GM23248 (cell line): Measurements from ENCODE around the gene YPEL5. TPM values are rescaled to one million over a fixed set of nuclear protein-coding genes. Genes with fewer than 3 reads are reported as not detected.

Experiments
- DNase-seq: peaks from one replicate; pipeline ENCODE4 v3.0.0-alpha.2; 2015
- H2AFZ ChIP-seq: fragments of 200-600 bp; sonication (generic); 2 replicates; pipeline ENCODE4 v1.6.1; 2016; ENCODE audit warnings: antibody characterized with exemption
- H3F3A ChIP-seq: fragments of 200-600 bp; sonication (generic); 2 replicates; pipeline ENCODE4 v1.6.1; 2016; ENCODE audit warnings: mild to moderate bottlenecking, antibody characterized with exemption, mixed run types; ENCODE audit not compliant: insufficient read depth
- H3K27ac ChIP-seq: fragments of 200-600 bp; sonication (generic); 2 replicates; pipeline ENCODE4 v1.5.1; 2016; ENCODE audit warnings: mild to moderate bottlenecking
- H3K27me3 ChIP-seq: fragments of 200-600 bp; sonication (generic); replicated peaks from 2 replicates; pipeline ENCODE4 v1.6.1; 2016; ENCODE audit warnings: mild to moderate bottlenecking; ENCODE audit not compliant: insufficient read depth
- H3K36me3 ChIP-seq: fragments of 200-600 bp; sonication (generic); 2 replicates; pipeline ENCODE4 v1.6.1; 2016; ENCODE audit warnings: low read depth, mild to moderate bottlenecking
- H3K4me1 ChIP-seq: fragments of 200-600 bp; sonication (generic); 2 replicates; pipeline ENCODE4 v1.6.1; 2016; ENCODE audit warnings: mild to moderate bottlenecking; ENCODE audit not compliant: insufficient read depth
- H3K4me2 ChIP-seq: fragments of 200-600 bp; sonication (generic); one replicate; pipeline ENCODE4 v1.6.1; 2016; ENCODE audit warnings: mild to moderate bottlenecking; ENCODE audit not compliant: unreplicated experiment
- H3K4me3 ChIP-seq: fragments of 200-600 bp; sonication (generic); 2 replicates; pipeline ENCODE4 v1.5.1; 2016; ENCODE audit warnings: mild to moderate bottlenecking
- H3K79me2 ChIP-seq: fragments of 200-600 bp; sonication (generic); 2 replicates; pipeline ENCODE4 v1.6.1; 2016; ENCODE audit warnings: mild to moderate bottlenecking; ENCODE audit not compliant: insufficient read depth
- H3K9ac ChIP-seq: fragments of 200-600 bp; sonication (generic); 2 replicates; pipeline ENCODE4 v1.6.1; 2016; ENCODE audit warnings: mild to moderate bottlenecking
- H3K9me2 ChIP-seq: fragments of 200-600 bp; sonication (generic); 2 replicates; pipeline ENCODE4 v1.6.1; 2016; ENCODE audit warnings: mixed run types, mild to moderate bottlenecking, moderate library complexity; ENCODE audit not compliant: insufficient read depth
- H3K9me3 ChIP-seq: fragments of 200-600 bp; sonication (generic); one replicate; pipeline ENCODE4 v1.6.1; 2017; ENCODE audit warnings: low read depth
- H4K20me1 ChIP-seq: fragments of 200-600 bp; sonication (generic); 2 replicates; pipeline ENCODE4 v1.6.0; 2016; ENCODE audit not compliant: insufficient read depth
- EZH2 ChIP-seq: fragments of 200-600 bp; sonication (generic); IDR thresholded peaks from 2 replicates; pipeline ENCODE4 v1.6.1; 2018; ENCODE audit warnings: antibody characterized with exemption, mild to moderate bottlenecking; ENCODE audit not compliant: insufficient read depth, poor library complexity, severe bottlenecking
- EZH2phosphoT487 ChIP-seq: fragments of 200-600 bp; sonication (generic); IDR thresholded peaks from 2 replicates; pipeline ENCODE4 v1.6.1; 2018; ENCODE audit warnings: antibody characterized with exemption, moderate library complexity, mild to moderate bottlenecking, low read depth; ENCODE audit not compliant: insufficient read depth
- WGBS, 2 experiments: methylation state at CpG; one replicate each; pipeline ENCODE4 v1.1.6; 2015 to 2017; ENCODE audit warnings: low lambda C conversion rate in 2 of 2, low coverage in 1 of 2; ENCODE audit errors: missing lambda C conversion rate in 2 of 2; 5-methylcytosine and 5-hydroxymethylcytosine counted together
- in situ Hi-C: fragments of 300-500 bp; cut with MboI; formaldehyde crosslinking; loops from 2 replicates; pipeline ENCODE4 v1.15.0; 2020
- polyA plus RNA-seq: library from polyadenylated mRNA; unstranded; fragments of >200 nt; fragmentation: Nextera tagmentation; extraction: Ambion mirVana; gene quantifications from 2 replicates; pipeline ENCODE4 v1.2.1, GENCODE V29; 2016
- total RNA-seq: library from RNA; depleted of rRNA; stranded (reverse); fragments of >200 nt; shearing (Covaris generic); gene quantifications from 2 replicates; pipeline ENCODE4 v1.2.3, GENCODE V29; 2014

Gene YPEL5
- total and polyA plus RNA-seq, 2 experiments from 2014 or later, result 101 to 128 TPM

GRCh38 chr2:30201990-30202389 is 55.2 kb downstream of the YPEL5 start:
- Histone ChIP-seq H3K9me3 (no peaks in the 10 kb centered on the region), H3K9me2 (no peaks in the 10 kb centered on the region), H3K4me2 (no peak overlapping the region), H3K79me2 (no peaks in the 10 kb centered on the region), H4K20me1 (no peaks in the 10 kb centered on the region), H3K4me3 (no peak overlapping the region), H3K9ac (no peak overlapping the region), H3K4me1 (no peaks in the 10 kb centered on the region; the same call in 1 of the 2 replicates), H3K27me3 (no peaks in the 10 kb centered on the region), H2AFZ (peak overlapping the region; percentile 49; the same call in 1 of the 2 replicates), H3K27ac (no peak overlapping the region), H3K36me3 (no peaks in the 10 kb centered on the region), H3F3A (no peaks in the 10 kb centered on the region)
- in situ Hi-C loops, result loop anchor here (10.0 kb wide), 1 partner anchor 503 kb away; no protein-coding TSS in a partner anchor
- 39 to 44% methylated on average over 1 of the region's 1 CpG for WGBS, 2 experiments
- TF ChIP-seq EZH2phosphoT487 (no peak), EZH2 (no peak)
- DNase-seq, result peak; percentile 48

DNA sequence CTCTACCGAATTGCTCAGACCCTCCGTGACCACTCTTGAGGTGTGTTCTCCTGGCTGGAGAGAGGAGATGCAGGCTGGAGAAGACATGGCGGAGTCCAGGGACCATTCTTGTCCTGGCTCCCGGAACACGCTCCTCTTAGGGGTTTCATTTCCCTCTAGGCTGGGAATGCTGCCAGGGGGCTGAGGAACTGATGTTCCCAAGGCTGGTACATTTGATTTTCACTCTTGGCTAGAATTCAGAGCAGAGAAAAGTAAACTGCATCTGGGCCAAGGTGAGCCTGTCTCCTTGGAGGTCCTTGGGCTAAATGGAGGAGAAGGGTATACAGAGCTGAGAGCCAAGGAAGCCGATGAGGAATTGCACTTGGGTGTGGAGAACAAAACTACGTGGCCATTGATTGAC is 56.3 kb downstream of the YPEL5 start:
- TF ChIP-seq EZH2phosphoT487, result no peak
- no peak for TF ChIP-seq EZH2
- Histone ChIP-seq H3K4me1 (no peaks in the 10 kb centered on the region; the same call in 1 of the 2 replicates), H3K9me2 (no peaks in the 10 kb centered on the region), H3K36me3 (no peaks in the 10 kb centered on the region), H2AFZ (no peak overlapping the region), H3K4me2 (no peak overlapping the region), H3K79me2 (no peaks in the 10 kb centered on the region), H3K27ac (no peak overlapping the region), H3K27me3 (no peaks in the 10 kb centered on the region), H3K9me3 (no peaks in the 10 kb centered on the region), H3F3A (no peaks in the 10 kb centered on the region), H3K4me3 (no peak overlapping the region), H3K9ac (no peak overlapping the region), H4K20me1 (no peaks in the 10 kb centered on the region)
- DNase-seq, result no peak
- in situ Hi-C loops, result loop anchor here (10.0 kb wide), 1 partner anchor 502 kb away; no protein-coding TSS in a partner anchor
- WGBS, 2 experiments, result 84 to 91% methylated on average over 7 of the region's 7 CpGs

GRCh38 chr2:30204281-30204680 is 57.5 kb downstream of the YPEL5 start:
- TF ChIP-seq EZH2phosphoT487 (no peak), EZH2 (no peak)
- no peaks in the 10 kb centered on the region for H3K79me2 ChIP-seq
- no peaks in the 10 kb centered on the region for H3K36me3 ChIP-seq
- H3K4me2 ChIP-seq, result no peak overlapping the region
- H3K9me2 ChIP-seq, result no peaks in the 10 kb centered on the region
- no peak overlapping the region for H3K9ac ChIP-seq
- no peaks in the 10 kb centered on the region for H4K20me1 ChIP-seq
- H3K4me1 ChIP-seq, result no peaks in the 10 kb centered on the region; the same call in 1 of the 2 replicates
- H3K4me3 ChIP-seq, result no peak overlapping the region
- in situ Hi-C loops, result loop anchor here (10.0 kb wide), 1 partner anchor 501 kb away; no protein-coding TSS in a partner anchor
- 83 to 85% methylated on average over 4 of the region's 4 CpGs for WGBS, 2 experiments
- no peak overlapping the region for H2AFZ ChIP-seq
- no peaks in the 10 kb centered on the region for H3F3A ChIP-seq
- H3K9me3 ChIP-seq, result no peaks in the 10 kb centered on the region
- H3K27ac ChIP-seq, result no peak overlapping the region
- no peak for DNase-seq
- no peaks in the 10 kb centered on the region for H3K27me3 ChIP-seq

- no peaks in the 10 kb centered on the region for H3K36me3 ChIP-seq
- H3K79me2 ChIP-seq, result no peaks in the 10 kb centered on the region
- no peak overlapping the region for H3K4me2 ChIP-seq
- no peaks in the 10 kb centered on the region for H3K9me2 ChIP-seq
- no peak for DNase-seq
- H3K9ac ChIP-seq, result no peak overlapping the region
- H3K27ac ChIP-seq, result no peak overlapping the region
- no peaks in the 10 kb centered on the region for H3F3A ChIP-seq
- no peak for TF ChIP-seq EZH2
- TF ChIP-seq EZH2phosphoT487, result no peak
- WGBS, 2 experiments, result 59 to 68% methylated on average over 1 of the region's 1 CpG
- no peaks in the 10 kb centered on the region for H3K27me3 ChIP-seq
- no peaks in the 10 kb centered on the region for H3K9me3 ChIP-seq
- H2AFZ ChIP-seq, result no peak overlapping the region
- in situ Hi-C loops, result loop anchor here (10.0 kb wide), 1 partner anchor 499 kb away; no protein-coding TSS in a partner anchor
- H3K4me3 ChIP-seq, result no peak overlapping the region
- H4K20me1 ChIP-seq, result no peaks in the 10 kb centered on the region
- no peaks in the 10 kb centered on the region; the same call in 1 of the 2 replicates for H3K4me1 ChIP-seq
These were observed 58.6 kb downstream of the YPEL5 start for GRCh38 chr2:30205456-30205855.
